B cell (primary cell): ENCODE results near the gene MGMT. TPM values are rescaled to one million over a fixed set of nuclear protein-coding genes. Genes with fewer than 3 reads are reported as not detected.

Source experiments
- ATAC-seq: fragments of 200-7000 bp; cut with Tn5 transposase; one replicate; pipeline ENCODE4 v1.10.0; 2021; ENCODE audit warnings: low read depth, mild to moderate bottlenecking, moderate number of reproducible peaks, moderate library complexity
- CTCF ChIA-PET: fragments of 350-600 bp; sonication (Branson Sonifier 250); formaldehyde crosslinking; loops from one replicate; lab custom pipeline; 2021; ENCODE audit warnings: antibody characterized with exemption, inconsistent platforms; lab: Charles Lee
- POLR2A ChIA-PET: fragments of 350-600 bp; sonication (Branson Sonifier 250); formaldehyde crosslinking; loops from one replicate; lab custom pipeline; 2021; ENCODE audit warnings: antibody characterized with exemption; lab: Charles Lee
- DNase-seq: peaks from one replicate; pipeline ENCODE4 v3.0.0; 2013
- H2AFZ ChIP-seq: 2 replicates; pipeline ENCODE4 v1.6.1; 2012; ENCODE audit warnings: mild to moderate bottlenecking, low read depth, low read length; ENCODE audit not compliant: insufficient read depth, poor library complexity, severe bottlenecking
- H3K27ac ChIP-seq, 2 donors: 1 replicate in 1 of 2; 2 replicates in 1 of 2; pipeline ENCODE4 v1.5.1; 2012 to 2013; ENCODE audit warnings: low read length in 2 of 2, mild to moderate bottlenecking in 2 of 2, moderate library complexity in 1 of 2
- H3K27me3 ChIP-seq, 4 experiments: fragments of 200-600 bp in 1 of 4; sonication (generic) in 1 of 4; replicated peaks in 1 of 4; 1 replicate in 2 of 4; 2 replicates in 2 of 4; pipeline versions ENCODE4 v1.6.1 to v1.7.0; 2013 to 2016; ENCODE audit warnings: low read length in 3 of 4, mild to moderate bottlenecking in 2 of 4, mixed read lengths in 1 of 4, moderate library complexity in 1 of 4; ENCODE audit not compliant: insufficient read depth in 4 of 4, control insufficient read depth in 3 of 4; ENCODE audit errors: control extremely low read depth in 1 of 4
- H3K36me3 ChIP-seq, 2 experiments: replicated peaks in 1 of 2; 1 replicate in 1 of 2; 2 replicates in 1 of 2; pipeline versions ENCODE4 v1.6.1 to v1.7.1; 2013; ENCODE audit warnings: low read length in 1 of 2; ENCODE audit not compliant: insufficient read depth in 2 of 2, control insufficient read depth in 1 of 2; ENCODE audit errors: control extremely low read depth in 1 of 2, extremely low read depth in 1 of 2
- H3K4me1 ChIP-seq, 2 donors: fragments of 200-600 bp in 1 of 2; sonication (generic) in 1 of 2; 1 replicate in 1 of 2; 2 replicates in 1 of 2; pipeline versions ENCODE4 v1.5.1 to v1.6.1; 2013 to 2017; ENCODE audit warnings: low read length in 2 of 2; ENCODE audit not compliant: control insufficient read depth in 2 of 2, insufficient read depth in 2 of 2
- H3K4me2 ChIP-seq: replicated peaks from 2 replicates; pipeline ENCODE3; 2012; ENCODE audit warnings: mild to moderate bottlenecking, low read depth, low read length; ENCODE audit not compliant: poor library complexity, severe bottlenecking
- H3K4me3 ChIP-seq, 5 experiments: fragments of 200-600 bp in 1 of 5; sonication (generic) in 1 of 5; 1 replicate in 3 of 5; 2 replicates in 2 of 5; pipeline versions ENCODE4 v1.5.1 to v1.7.0; 2011 to 2016; ENCODE audit warnings: low read length in 4 of 5, mild to moderate bottlenecking in 4 of 5, low read depth in 2 of 5, control low read depth in 1 of 5, moderate library complexity in 1 of 5; ENCODE audit not compliant: insufficient read depth in 1 of 5; ENCODE audit errors: control extremely low read depth in 1 of 5, extremely low read depth in 1 of 5
- H3K79me2 ChIP-seq: fragments of 200-600 bp; sonication (generic); one replicate; pipeline ENCODE4 v1.6.0; 2016; ENCODE audit warnings: low read length; ENCODE audit not compliant: control insufficient read depth, insufficient read depth
- H3K9ac ChIP-seq: fragments of 200-600 bp; sonication (generic); 2 replicates; pipeline ENCODE4 v1.6.1; 2017; ENCODE audit warnings: mild to moderate bottlenecking, low read length, moderate library complexity
- H3K9me3 ChIP-seq, 3 donors: one replicate each; pipeline versions ENCODE4 v1.6.1 to v1.7.1; 2013; ENCODE audit warnings: low read length in 2 of 3; ENCODE audit not compliant: control insufficient read depth in 2 of 3, insufficient read depth in 1 of 3; ENCODE audit errors: control extremely low read depth in 1 of 3
- H4K20me1 ChIP-seq: 2 replicates; pipeline ENCODE4 v1.6.0; 2012; ENCODE audit warnings: mild to moderate bottlenecking, low read length; ENCODE audit not compliant: insufficient read depth, control insufficient read depth, poor library complexity, severe bottlenecking
- H3K27ac Mint-ChIP-seq: one replicate; pipeline ENCODE4 v1.8.0; 2021; ENCODE audit warnings: mixed read lengths
- H3K27me3 Mint-ChIP-seq: one replicate; pipeline ENCODE4 v1.8.0; 2021; ENCODE audit warnings: mixed read lengths
- H3K4me1 Mint-ChIP-seq: one replicate; pipeline ENCODE4 v1.8.0; 2021; ENCODE audit warnings: mixed read lengths
- H3K4me3 Mint-ChIP-seq: one replicate; pipeline ENCODE4 v1.8.0; 2021; ENCODE audit warnings: mixed read lengths
- H3K9me3 Mint-ChIP-seq: one replicate; pipeline ENCODE4 v1.8.0; 2022; ENCODE audit warnings: mixed read lengths; ENCODE audit not compliant: insufficient read depth
- EZH2 ChIP-seq: IDR thresholded peaks from 2 replicates; pipeline ENCODE4 v1.6.1; 2012; ENCODE audit warnings: borderline replicate concordance, low read depth, mild to moderate bottlenecking, moderate library complexity, low read length; ENCODE audit not compliant: insufficient read depth, poor library complexity, severe bottlenecking
- WGBS: methylation state at CpG from one replicate; pipeline ENCODE4 v1.1.5; 2013; ENCODE audit warnings: missing lambda C conversion rate; ENCODE audit not compliant: insufficient coverage; 5-methylcytosine and 5-hydroxymethylcytosine counted together
- intact Hi-C: fragments of 100-400 bp; cut with micrococcal nuclease; formaldehyde crosslinking; loops from one replicate; pipeline ENCODE4 v1.10.0; 2022
- polyA plus RNA-seq: library from polyadenylated mRNA; depleted of rRNA; stranded (reverse); fragments of >200 nt; gene quantifications from 2 replicates; pipeline ENCODE4 v1.2.3, GENCODE V29; 2012
- total RNA-seq, 2 donors: library from RNA; stranded (reverse); fragments of 120-200 nt in 1 of 2; gene quantifications; 1 replicate in 1 of 2; 2 replicates in 1 of 2; pipeline versions ENCODE4 v1.2.3 to v1.2.4, GENCODE V29; 2013 to 2022
- TF ChIP-seq, protein P1 (sequence below): fragments of 200-600 bp; IDR thresholded peaks from one replicate; pipeline ENCODE4 v1.8.0; 2022; ENCODE audit warnings: antibody characterized with exemption, mild to moderate bottlenecking

Gene MGMT
- total and polyA plus RNA-seq, 2 donors (not counting 1 experiment from before 2014, with no cell fraction given), result 16.6 to 87.7 TPM

DNA sequence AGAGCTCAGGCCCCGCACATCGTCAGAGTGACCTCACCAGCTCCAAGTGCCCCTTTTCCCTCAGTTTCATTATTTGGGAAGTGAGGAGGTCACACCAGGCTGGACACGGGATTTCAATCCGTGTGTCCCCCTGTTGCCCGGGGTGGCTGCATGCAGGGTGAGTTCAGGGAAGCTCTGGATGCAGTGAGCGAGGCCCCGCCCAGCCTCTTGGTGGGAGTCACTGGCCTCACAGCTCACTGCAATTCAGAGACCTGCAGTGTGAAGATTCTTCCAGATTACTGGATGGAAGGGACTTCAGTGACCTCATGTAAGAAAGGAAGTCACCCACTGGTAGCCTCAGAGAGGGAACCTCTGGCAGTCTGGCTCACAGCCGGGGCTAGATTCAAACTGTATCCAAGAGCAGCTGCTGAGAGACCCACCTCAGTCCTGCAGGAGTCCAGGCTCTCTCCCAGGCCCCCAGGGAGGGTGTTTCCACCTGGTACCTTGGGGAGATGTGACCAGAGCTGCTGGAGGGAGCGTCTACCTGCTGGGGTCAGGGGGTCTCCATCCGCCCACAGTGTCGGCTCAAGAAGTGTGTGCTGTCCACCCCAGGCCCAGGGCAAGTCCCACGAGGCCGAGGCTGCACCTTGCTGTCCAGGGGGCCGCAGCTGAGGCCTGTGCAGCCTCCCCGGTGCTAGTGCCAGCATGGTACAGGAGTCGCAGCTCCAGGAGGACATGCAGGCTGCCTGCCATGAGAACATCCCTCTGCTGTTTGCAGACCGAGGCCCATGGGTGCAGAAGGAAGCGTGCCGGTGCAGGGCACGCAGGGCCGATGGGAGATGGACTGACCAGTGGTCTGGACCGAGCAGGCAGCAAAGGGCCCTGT is 54.4 kb downstream of the MGMT start:
- H3K4me3 Mint-ChIP-seq, result no peak overlapping the region
- WGBS, result 92% methylated on average over 20 of the region's 22 CpGs

More for the DNA sequence above, 54.4 kb downstream of the MGMT start:
- H2AFZ ChIP-seq, result no peak overlapping the region
- H4K20me1 ChIP-seq, result peaks cover 13% of the 10 kb centered on the region
- TF ChIP-seq, protein P1, sequence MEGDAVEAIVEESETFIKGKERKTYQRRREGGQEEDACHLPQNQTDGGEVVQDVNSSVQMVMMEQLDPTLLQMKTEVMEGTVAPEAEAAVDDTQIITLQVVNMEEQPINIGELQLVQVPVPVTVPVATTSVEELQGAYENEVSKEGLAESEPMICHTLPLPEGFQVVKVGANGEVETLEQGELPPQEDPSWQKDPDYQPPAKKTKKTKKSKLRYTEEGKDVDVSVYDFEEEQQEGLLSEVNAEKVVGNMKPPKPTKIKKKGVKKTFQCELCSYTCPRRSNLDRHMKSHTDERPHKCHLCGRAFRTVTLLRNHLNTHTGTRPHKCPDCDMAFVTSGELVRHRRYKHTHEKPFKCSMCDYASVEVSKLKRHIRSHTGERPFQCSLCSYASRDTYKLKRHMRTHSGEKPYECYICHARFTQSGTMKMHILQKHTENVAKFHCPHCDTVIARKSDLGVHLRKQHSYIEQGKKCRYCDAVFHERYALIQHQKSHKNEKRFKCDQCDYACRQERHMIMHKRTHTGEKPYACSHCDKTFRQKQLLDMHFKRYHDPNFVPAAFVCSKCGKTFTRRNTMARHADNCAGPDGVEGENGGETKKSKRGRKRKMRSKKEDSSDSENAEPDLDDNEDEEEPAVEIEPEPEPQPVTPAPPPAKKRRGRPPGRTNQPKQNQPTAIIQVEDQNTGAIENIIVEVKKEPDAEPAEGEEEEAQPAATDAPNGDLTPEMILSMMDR, result no peak
- no peak for TF ChIP-seq EZH2
- ChIA-PET POLR2A (no interaction called here), CTCF (no interaction called here)
- H3K36me3 ChIP-seq, result no peaks in the 10 kb centered on the region
- Mint-ChIP-seq H3K27me3 (no peaks in the 10 kb centered on the region), H3K27ac (no peak overlapping the region), H3K4me1 (peaks cover 13% of the 10 kb centered on the region), H3K9me3 (no peaks in the 10 kb centered on the region)
- H3K4me3 ChIP-seq, result no peak overlapping the region
- H3K9ac ChIP-seq, result no peak overlapping the region
- H3K9me3 ChIP-seq, result peaks cover 0 to 10% (median 2%) of the 10 kb centered on the region in 3 donors
- H3K79me2 ChIP-seq, result peaks cover 41% of the 10 kb centered on the region
- DNase-seq (no peak), ATAC-seq (no peak)
- H3K27me3 ChIP-seq, result no peaks in the 10 kb centered on the region
- H3K4me2 ChIP-seq, result no peak overlapping the region
- no peak overlapping the region for H3K27ac ChIP-seq
- intact Hi-C loops, result no loop called here
- H3K4me1 ChIP-seq, result peaks cover 3% of the 10 kb centered on the region in 2 donors
